HL-60 (cell line): ENCODE results near the gene CNTN1.

Experiments
- CTCF ChIP-seq: IDR thresholded peaks from one replicate; pipeline ENCODE4 v1.5.1; 2011; ENCODE audit warnings: low read length, control low read depth, inconsistent platforms; ENCODE audit not compliant: insufficient read depth
- GABPA ChIP-seq: IDR thresholded peaks from 2 replicates; pipeline ENCODE4 v1.6.1; 2012; ENCODE audit warnings: low read depth
- POLR2AphosphoS5 ChIP-seq: IDR thresholded peaks from 2 replicates; pipeline ENCODE4 v1.6.1; 2012; ENCODE audit warnings: low read depth
- REST ChIP-seq: IDR thresholded peaks from 2 replicates; pipeline ENCODE4 v1.6.1; 2012; ENCODE audit warnings: low read depth; ENCODE audit not compliant: insufficient replicate concordance

- TF ChIP-seq CTCF = no peak
- no peak for TF ChIP-seq POLR2AphosphoS5
- no peak for TF ChIP-seq GABPA
- TF ChIP-seq REST = no peak
Measured at GRCh38 chr12:40802656-40803055, 110.4 kb downstream of the CNTN1 start.
